WTC11 (cell line): ENCODE data around the gene SYPL2. TPM values are rescaled to one million over a fixed set of nuclear protein-coding genes. Genes with fewer than 3 reads are reported as not detected.

ENCODE experiments used
- ATAC-seq: fragments of 200-7000 bp; cut with Tn5 transposase; 2 replicates; pipeline ENCODE4 v1.10.0; 2021; ENCODE audit warnings: mild to moderate bottlenecking, moderate library complexity
- CTCF ChIA-PET: fragments of 300-600 bp; sonication (Branson Sonifier 250); formaldehyde crosslinking; loops from one replicate; lab custom pipeline; 2021; ENCODE audit warnings: antibody characterized with exemption; lab: Charles Lee
- POLR2A ChIA-PET: fragments of 350-600 bp; sonication (Branson Sonifier 250); formaldehyde crosslinking; loops from one replicate; lab custom pipeline; 2021; ENCODE audit warnings: antibody characterized with exemption; lab: Charles Lee
- DNase-seq: peaks from one replicate; pipeline ENCODE4 v3.0.0; 2021; ENCODE audit warnings: low spot score
- H3K27ac Mint-ChIP-seq: 2 replicates; pipeline ENCODE4 v1.8.0; 2021; ENCODE audit warnings: mixed read lengths
- H3K27me3 Mint-ChIP-seq: 2 replicates; pipeline ENCODE4 v1.8.0; 2021; ENCODE audit warnings: low read depth, mild to moderate bottlenecking, moderate library complexity, mixed read lengths
- H3K36me3 Mint-ChIP-seq: 2 replicates; pipeline ENCODE4 v1.8.0; 2021; ENCODE audit warnings: mixed read lengths
- H3K4me1 Mint-ChIP-seq: 2 replicates; pipeline ENCODE4 v1.8.0; 2022; ENCODE audit warnings: mixed read lengths
- H3K4me3 Mint-ChIP-seq: 2 replicates; pipeline ENCODE4 v1.8.0; 2021; ENCODE audit warnings: mild to moderate bottlenecking, moderate library complexity, mixed read lengths
- H3K9me3 Mint-ChIP-seq: 2 replicates; pipeline ENCODE4 v1.8.0; 2021; ENCODE audit warnings: mixed read lengths
- ATF1 ChIP-seq: sonication (generic); formaldehyde crosslinking; IDR thresholded peaks from 2 replicates; pipeline ENCODE4 v1.8.1; 2023; ENCODE audit warnings: mild to moderate bottlenecking, moderate library complexity, missing genetic modification reagents
- CBFB ChIP-seq: sonication (generic); formaldehyde crosslinking; IDR thresholded peaks from 2 replicates; pipeline ENCODE4 v1.8.1; 2022; ENCODE audit warnings: mild to moderate bottlenecking, low read depth, missing genetic modification reagents
- CREB1 ChIP-seq: sonication (generic); formaldehyde crosslinking; IDR thresholded peaks from 2 replicates; pipeline ENCODE4 v1.8.0; 2023; ENCODE audit warnings: mild to moderate bottlenecking, missing genetic modification reagents
- ESRRA ChIP-seq: sonication (generic); formaldehyde crosslinking; IDR thresholded peaks from 2 replicates; pipeline ENCODE4 v1.8.1; 2022; ENCODE audit warnings: mild to moderate bottlenecking, missing genetic modification reagents, borderline replicate concordance
- FOXK1 ChIP-seq: sonication (generic); formaldehyde crosslinking; IDR thresholded peaks from 2 replicates; pipeline ENCODE4 v1.8.0; 2022; ENCODE audit warnings: mild to moderate bottlenecking, moderate library complexity, missing genetic modification reagents
- GRHL2 ChIP-seq: fragments of 250-450 bp; sonication (Bioruptor Pico); IDR thresholded peaks from 2 replicates; pipeline ENCODE4 v1.8.0; 2022; ENCODE audit warnings: mild to moderate bottlenecking, moderate library complexity; ENCODE audit not compliant: insufficient replicate concordance, severe bottlenecking
- JUN ChIP-seq: sonication (generic); formaldehyde crosslinking; IDR thresholded peaks from 2 replicates; pipeline ENCODE4 v1.8.0; 2023; ENCODE audit warnings: mild to moderate bottlenecking, missing genetic modification reagents
- KAT7 ChIP-seq: sonication (generic); formaldehyde crosslinking; IDR thresholded peaks from 2 replicates; pipeline ENCODE4 v1.8.1; 2023; ENCODE audit warnings: missing genetic modification reagents, mild to moderate bottlenecking, borderline replicate concordance
- MXD4 ChIP-seq: fragments of 250-450 bp; sonication (Bioruptor Pico); IDR thresholded peaks from 2 replicates; pipeline ENCODE4 v1.8.0; 2021; ENCODE audit warnings: mild to moderate bottlenecking, moderate library complexity, borderline replicate concordance
- NFE2L1 ChIP-seq: sonication (generic); formaldehyde crosslinking; IDR thresholded peaks from 2 replicates; pipeline ENCODE4 v1.8.1; 2023; ENCODE audit warnings: missing genetic modification reagents
- NFYB ChIP-seq: sonication (generic); formaldehyde crosslinking; conservative IDR thresholded peaks from 2 replicates; pipeline ENCODE4 v1.8.0; 2022; ENCODE audit warnings: low read depth, missing genetic modification reagents
- PRRX2 ChIP-seq: fragments of 250-450 bp; sonication (Bioruptor Pico); IDR thresholded peaks from 2 replicates; pipeline ENCODE4 v1.8.0; 2021; ENCODE audit warnings: mild to moderate bottlenecking
- RELA ChIP-seq: sonication (generic); formaldehyde crosslinking; IDR thresholded peaks from 2 replicates; pipeline ENCODE4 v1.8.1; 2022; ENCODE audit warnings: missing genetic modification reagents, mild to moderate bottlenecking, borderline replicate concordance
- SP1 ChIP-seq: sonication (generic); formaldehyde crosslinking; conservative IDR thresholded peaks from 2 replicates; pipeline ENCODE4 v1.8.1; 2022; ENCODE audit warnings: missing genetic modification reagents
- TCF7 ChIP-seq: sonication (generic); formaldehyde crosslinking; IDR thresholded peaks from 2 replicates; pipeline ENCODE4 v1.8.0; 2022; ENCODE audit warnings: mild to moderate bottlenecking, low read depth, missing genetic modification reagents, moderate library complexity
- ZNF263 ChIP-seq: sonication (generic); formaldehyde crosslinking; IDR thresholded peaks from 2 replicates; pipeline ENCODE4 v1.8.1; 2022; ENCODE audit warnings: low read depth, mild to moderate bottlenecking, moderate library complexity, missing genetic modification reagents
- ZNF317 ChIP-seq: sonication (generic); formaldehyde crosslinking; IDR thresholded peaks from 2 replicates; pipeline ENCODE4 v1.8.1; 2023; ENCODE audit warnings: low read depth, mild to moderate bottlenecking, moderate library complexity, missing genetic modification reagents, borderline replicate concordance
- total RNA-seq: library from RNA; stranded (reverse); gene quantifications from 3 replicates; pipeline ENCODE4 v1.2.3, GENCODE V29; 2021
- TF ChIP-seq, protein P1 (sequence below): sonication (generic); formaldehyde crosslinking; IDR thresholded peaks from 2 replicates; pipeline ENCODE4 v1.8.1; 2023; ENCODE audit warnings: mild to moderate bottlenecking, moderate library complexity, missing genetic modification reagents
- TF ChIP-seq, protein P2 (sequence below): sonication (generic); formaldehyde crosslinking; IDR thresholded peaks from 2 replicates; pipeline ENCODE4 v1.8.1; 2022; ENCODE audit warnings: missing genetic modification reagents, borderline replicate concordance
- TF ChIP-seq, protein P3 (sequence below): sonication (generic); formaldehyde crosslinking; IDR thresholded peaks from 2 replicates; pipeline ENCODE4 v1.8.1; 2023; ENCODE audit warnings: mild to moderate bottlenecking, missing genetic modification reagents
- TF ChIP-seq, protein P4 (sequence below): sonication (generic); formaldehyde crosslinking; IDR thresholded peaks from 2 replicates; pipeline ENCODE4 v1.8.1; 2022; ENCODE audit warnings: mild to moderate bottlenecking, moderate library complexity, missing genetic modification reagents
- TF ChIP-seq, protein P5 (sequence below): sonication (generic); formaldehyde crosslinking; IDR thresholded peaks from 2 replicates; pipeline ENCODE4 v1.8.1; 2023; ENCODE audit warnings: mild to moderate bottlenecking, missing genetic modification reagents, borderline replicate concordance

SYPL2 gene
- total RNA-seq, 1 experiment from 2014 or later, result 3.7 TPM

DNA sequence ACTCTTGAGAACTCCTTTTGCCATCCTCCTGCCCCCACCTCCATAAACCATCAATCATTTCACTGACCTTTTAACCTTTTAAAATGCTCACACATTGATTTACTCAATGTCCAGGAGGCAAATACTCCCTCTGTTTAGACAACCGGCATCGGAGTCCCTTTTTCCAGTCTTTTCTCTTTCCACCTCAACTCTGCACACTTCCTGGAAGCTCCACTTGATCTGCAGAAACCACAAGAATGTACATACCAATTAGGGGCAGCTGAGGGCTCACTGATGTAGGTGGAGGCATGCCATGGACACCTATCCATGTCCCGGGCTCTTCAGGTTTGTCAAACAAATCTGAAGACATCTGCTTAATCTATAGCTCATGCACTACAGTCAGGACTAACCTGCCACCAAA lies 48.5 kb downstream of the SYPL2 start (continued):
- no peak for TF ChIP-seq RELA (CRISPR knock-in tag)
- no peak for TF ChIP-seq ZNF263 (CRISPR knock-in tag)
- no peak for TF ChIP-seq JUN (CRISPR knock-in tag)
- TF ChIP-seq, protein P1, sequence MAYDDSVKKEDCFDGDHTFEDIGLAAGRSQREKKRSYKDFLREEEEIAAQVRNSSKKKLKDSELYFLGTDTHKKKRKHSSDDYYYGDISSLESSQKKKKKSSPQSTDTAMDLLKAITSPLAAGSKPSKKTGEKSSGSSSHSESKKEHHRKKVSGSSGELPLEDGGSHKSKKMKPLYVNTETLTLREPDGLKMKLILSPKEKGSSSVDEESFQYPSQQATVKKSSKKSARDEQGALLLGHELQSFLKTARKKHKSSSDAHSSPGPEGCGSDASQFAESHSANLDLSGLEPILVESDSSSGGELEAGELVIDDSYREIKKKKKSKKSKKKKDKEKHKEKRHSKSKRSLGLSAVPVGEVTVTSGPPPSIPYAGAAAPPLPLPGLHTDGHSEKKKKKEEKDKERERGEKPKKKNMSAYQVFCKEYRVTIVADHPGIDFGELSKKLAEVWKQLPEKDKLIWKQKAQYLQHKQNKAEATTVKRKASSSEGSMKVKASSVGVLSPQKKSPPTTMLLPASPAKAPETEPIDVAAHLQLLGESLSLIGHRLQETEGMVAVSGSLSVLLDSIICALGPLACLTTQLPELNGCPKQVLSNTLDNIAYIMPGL, result no peak
- TF ChIP-seq GRHL2 (CRISPR knock-in tag), result no peak
- no peak for TF ChIP-seq ESRRA (CRISPR knock-in tag)
- no peak for TF ChIP-seq CBFB
- TF ChIP-seq, protein P2, sequence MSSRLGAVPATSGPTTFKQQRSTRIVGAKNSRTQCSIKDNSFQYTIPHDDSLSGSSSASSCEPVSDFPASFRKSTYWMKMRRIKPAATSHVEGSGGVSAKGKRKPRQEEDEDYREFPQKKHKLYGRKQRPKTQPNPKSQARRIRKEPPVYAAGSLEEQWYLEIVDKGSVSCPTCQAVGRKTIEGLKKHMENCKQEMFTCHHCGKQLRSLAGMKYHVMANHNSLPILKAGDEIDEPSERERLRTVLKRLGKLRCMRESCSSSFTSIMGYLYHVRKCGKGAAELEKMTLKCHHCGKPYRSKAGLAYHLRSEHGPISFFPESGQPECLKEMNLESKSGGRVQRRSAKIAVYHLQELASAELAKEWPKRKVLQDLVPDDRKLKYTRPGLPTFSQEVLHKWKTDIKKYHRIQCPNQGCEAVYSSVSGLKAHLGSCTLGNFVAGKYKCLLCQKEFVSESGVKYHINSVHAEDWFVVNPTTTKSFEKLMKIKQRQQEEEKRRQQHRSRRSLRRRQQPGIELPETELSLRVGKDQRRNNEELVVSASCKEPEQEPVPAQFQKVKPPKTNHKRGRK (CRISPR knock-in tag), result no peak
- TF ChIP-seq, protein P3, sequence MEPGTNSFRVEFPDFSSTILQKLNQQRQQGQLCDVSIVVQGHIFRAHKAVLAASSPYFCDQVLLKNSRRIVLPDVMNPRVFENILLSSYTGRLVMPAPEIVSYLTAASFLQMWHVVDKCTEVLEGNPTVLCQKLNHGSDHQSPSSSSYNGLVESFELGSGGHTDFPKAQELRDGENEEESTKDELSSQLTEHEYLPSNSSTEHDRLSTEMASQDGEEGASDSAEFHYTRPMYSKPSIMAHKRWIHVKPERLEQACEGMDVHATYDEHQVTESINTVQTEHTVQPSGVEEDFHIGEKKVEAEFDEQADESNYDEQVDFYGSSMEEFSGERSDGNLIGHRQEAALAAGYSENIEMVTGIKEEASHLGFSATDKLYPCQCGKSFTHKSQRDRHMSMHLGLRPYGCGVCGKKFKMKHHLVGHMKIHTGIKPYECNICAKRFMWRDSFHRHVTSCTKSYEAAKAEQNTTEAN (CRISPR knock-in tag), result no peak
- TF ChIP-seq, protein P4, sequence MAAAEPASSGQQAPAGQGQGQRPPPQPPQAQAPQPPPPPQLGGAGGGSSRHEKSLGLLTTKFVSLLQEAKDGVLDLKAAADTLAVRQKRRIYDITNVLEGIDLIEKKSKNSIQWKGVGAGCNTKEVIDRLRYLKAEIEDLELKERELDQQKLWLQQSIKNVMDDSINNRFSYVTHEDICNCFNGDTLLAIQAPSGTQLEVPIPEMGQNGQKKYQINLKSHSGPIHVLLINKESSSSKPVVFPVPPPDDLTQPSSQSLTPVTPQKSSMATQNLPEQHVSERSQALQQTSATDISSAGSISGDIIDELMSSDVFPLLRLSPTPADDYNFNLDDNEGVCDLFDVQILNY (CRISPR knock-in tag), result no peak
- no peak for TF ChIP-seq KAT7
- no peak for TF ChIP-seq FOXK1 (CRISPR knock-in tag)
- no peak for TF ChIP-seq TCF7 (CRISPR knock-in tag)
- TF ChIP-seq CREB1, result no peak
- TF ChIP-seq, all 79 proteins: peak for 0

DNA sequence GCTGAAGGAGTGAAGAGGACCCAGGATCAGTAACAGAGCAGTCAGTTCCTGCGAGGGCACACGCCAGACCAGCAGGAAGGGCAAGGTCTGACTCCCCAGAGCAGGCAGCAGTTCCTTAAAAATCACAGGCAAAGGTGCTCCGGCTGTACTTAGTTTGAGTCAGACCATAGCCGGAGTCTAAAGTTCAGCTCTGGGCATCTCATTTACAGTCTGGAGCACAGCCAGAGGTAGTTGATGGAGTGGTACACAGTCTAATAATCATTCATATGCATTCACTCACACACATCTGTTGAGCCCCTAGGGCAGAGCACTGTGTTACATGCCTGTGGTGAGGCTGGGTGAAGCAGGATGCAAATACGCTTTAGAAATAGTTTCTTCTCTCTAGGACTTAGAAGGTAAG lies 50.5 kb downstream of the SYPL2 start:
- Mint-ChIP-seq H3K4me3 (no peak overlapping the region), H3K4me1 (no peaks in the 10 kb centered on the region), H3K27me3 (peaks cover 12% of the 10 kb centered on the region), H3K36me3 (no peaks in the 10 kb centered on the region), H3K27ac (no peak overlapping the region), H3K9me3 (no peaks in the 10 kb centered on the region)
- TF ChIP-seq SP1, result no peak
- no peak for ATAC-seq
- DNase-seq, result no peak
- ChIA-PET CTCF (interaction anchor here (1.0 to 5.6 kb wide), 4 partner anchors 15 to 23 kb away, joined by 4 to 56 read pairs (median 15); partner anchors contain the start of gene CYB561D1), POLR2A (no interaction called here)

DNA sequence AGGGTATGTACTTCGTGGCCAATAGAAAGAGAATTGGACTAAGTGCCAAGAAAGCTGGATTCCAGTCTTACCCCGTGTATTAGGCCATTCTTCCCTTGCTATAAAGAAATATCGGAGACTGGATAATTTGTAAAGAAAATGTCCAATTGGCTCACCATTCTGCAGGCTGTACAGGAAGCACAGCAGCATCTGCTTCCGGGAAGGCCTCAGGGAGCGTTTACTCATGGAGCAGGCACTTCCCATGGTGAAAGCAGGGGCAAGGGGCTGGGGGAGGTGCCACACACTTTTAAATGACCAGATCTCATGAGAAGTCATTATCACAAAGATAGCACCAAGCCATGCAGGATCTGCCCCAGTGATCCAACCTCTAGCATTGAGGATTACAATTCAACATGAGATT lies 51.0 kb downstream of the SYPL2 start:
- ATAC-seq, result no peak
- no peak overlapping the region for H3K4me3 Mint-ChIP-seq
- DNase-seq, result no peak
- TF ChIP-seq PRRX2 (CRISPR knock-in tag) (no peak), ESRRA (CRISPR knock-in tag) (no peak), MXD4 (CRISPR knock-in tag) (no peak), NFE2L1 (no peak), CREB1 (no peak), JUN (CRISPR knock-in tag) (no peak), NFYB (CRISPR knock-in tag) (no peak), ATF1 (no peak), ZNF317 (CRISPR knock-in tag) (no peak)
- TF ChIP-seq, protein P4 (CRISPR knock-in tag), result no peak
- TF ChIP-seq, protein P5, sequence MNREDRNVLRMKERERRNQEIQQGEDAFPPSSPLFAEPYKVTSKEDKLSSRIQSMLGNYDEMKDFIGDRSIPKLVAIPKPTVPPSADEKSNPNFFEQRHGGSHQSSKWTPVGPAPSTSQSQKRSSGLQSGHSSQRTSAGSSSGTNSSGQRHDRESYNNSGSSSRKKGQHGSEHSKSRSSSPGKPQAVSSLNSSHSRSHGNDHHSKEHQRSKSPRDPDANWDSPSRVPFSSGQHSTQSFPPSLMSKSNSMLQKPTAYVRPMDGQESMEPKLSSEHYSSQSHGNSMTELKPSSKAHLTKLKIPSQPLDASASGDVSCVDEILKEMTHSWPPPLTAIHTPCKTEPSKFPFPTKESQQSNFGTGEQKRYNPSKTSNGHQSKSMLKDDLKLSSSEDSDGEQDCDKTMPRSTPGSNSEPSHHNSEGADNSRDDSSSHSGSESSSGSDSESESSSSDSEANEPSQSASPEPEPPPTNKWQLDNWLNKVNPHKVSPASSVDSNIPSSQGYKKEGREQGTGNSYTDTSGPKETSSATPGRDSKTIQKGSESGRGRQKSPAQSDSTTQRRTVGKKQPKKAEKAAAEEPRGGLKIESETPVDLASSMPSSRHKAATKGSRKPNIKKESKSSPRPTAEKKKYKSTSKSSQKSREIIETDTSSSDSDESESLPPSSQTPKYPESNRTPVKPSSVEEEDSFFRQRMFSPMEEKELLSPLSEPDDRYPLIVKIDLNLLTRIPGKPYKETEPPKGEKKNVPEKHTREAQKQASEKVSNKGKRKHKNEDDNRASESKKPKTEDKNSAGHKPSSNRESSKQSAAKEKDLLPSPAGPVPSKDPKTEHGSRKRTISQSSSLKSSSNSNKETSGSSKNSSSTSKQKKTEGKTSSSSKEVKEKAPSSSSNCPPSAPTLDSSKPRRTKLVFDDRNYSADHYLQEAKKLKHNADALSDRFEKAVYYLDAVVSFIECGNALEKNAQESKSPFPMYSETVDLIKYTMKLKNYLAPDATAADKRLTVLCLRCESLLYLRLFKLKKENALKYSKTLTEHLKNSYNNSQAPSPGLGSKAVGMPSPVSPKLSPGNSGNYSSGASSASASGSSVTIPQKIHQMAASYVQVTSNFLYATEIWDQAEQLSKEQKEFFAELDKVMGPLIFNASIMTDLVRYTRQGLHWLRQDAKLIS, result no peak
- TF ChIP-seq, all 79 proteins: peak for 0
- H3K36me3 Mint-ChIP-seq, result no peaks in the 10 kb centered on the region
- ChIA-PET CTCF (interaction anchor here (5.6 kb wide), 1 partner anchor 14 kb away, joined by 56 read pairs; no protein-coding TSS in a partner anchor), POLR2A (no interaction called here)
- H3K4me1 Mint-ChIP-seq, result no peaks in the 10 kb centered on the region
- H3K27ac Mint-ChIP-seq, result no peak overlapping the region
- no peaks in the 10 kb centered on the region for H3K9me3 Mint-ChIP-seq
- H3K27me3 Mint-ChIP-seq, result peaks cover 9% of the 10 kb centered on the region
